B cell (primary cell): ENCODE measurements around the gene SIPA1L3.
"Not testable (repeated sequence)": the region's sequence is repeated elsewhere in the genome, so short reads cannot be mapped to it uniquely, and the experiment has no call there.

Experiments used
- CTCF ChIP-seq: fragments of 200-600 bp; IDR thresholded peaks from one replicate; pipeline ENCODE4 v1.8.0; 2022; ENCODE audit warnings: antibody characterized with exemption, mild to moderate bottlenecking
- EZH2 ChIP-seq: IDR thresholded peaks from 2 replicates; pipeline ENCODE4 v1.6.1; 2012; ENCODE audit warnings: borderline replicate concordance, low read depth, mild to moderate bottlenecking, moderate library complexity, low read length; ENCODE audit not compliant: insufficient read depth, poor library complexity, severe bottlenecking

- not testable (repeated sequence) for TF ChIP-seq CTCF, EZH2
These were observed 41.1 kb upstream of the SIPA1L3 start for GRCh38 chr19:37865930-37866329.
